CD4-positive, alpha-beta T cell treated with Interleukin-15 for 4 hours (primary cell): ENCODE measurements around the gene RNF26.

Source experiments
- DNase-seq: peaks from one replicate; pipeline ENCODE4 v3.0.0-alpha.2; 2020; ENCODE audit warnings: low spot score

RNF26 gene

DNA sequence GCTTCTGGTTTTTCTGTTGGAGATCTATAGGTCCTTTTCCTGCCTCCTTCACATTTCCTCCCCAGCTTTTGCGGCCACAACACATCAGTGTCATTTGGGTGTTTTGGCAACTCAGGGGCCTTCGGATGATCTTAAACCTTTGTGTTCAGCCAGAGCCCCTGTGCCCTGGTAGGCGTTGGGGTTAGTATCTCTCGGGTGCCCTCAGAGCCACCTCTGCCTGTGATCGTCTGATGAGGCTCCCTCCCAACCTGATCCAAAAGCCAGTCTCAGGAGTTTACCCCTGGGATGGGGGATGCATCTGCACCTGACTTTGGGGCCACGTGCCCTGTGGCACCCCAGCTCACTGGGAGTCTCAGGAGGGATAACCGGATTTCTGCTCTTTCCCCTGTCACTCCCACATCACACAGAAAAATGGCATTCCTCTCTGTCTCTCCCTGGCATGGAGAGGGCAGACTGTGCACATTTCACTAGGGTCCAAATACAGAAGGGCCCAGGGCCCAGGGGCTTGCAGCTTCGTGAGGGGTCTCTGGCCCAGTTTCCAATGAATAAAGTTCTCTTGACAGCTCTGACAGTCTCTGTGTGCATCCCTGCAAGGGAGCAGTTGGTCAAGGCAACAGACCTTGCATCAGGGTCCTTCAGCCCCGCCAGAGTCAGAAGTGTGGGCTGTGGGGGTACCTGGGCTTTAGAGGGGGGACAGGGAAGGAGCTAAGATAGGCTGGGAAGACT, 2.6 kb downstream of the RNF26 start:
- no peak for DNase-seq

DNA sequence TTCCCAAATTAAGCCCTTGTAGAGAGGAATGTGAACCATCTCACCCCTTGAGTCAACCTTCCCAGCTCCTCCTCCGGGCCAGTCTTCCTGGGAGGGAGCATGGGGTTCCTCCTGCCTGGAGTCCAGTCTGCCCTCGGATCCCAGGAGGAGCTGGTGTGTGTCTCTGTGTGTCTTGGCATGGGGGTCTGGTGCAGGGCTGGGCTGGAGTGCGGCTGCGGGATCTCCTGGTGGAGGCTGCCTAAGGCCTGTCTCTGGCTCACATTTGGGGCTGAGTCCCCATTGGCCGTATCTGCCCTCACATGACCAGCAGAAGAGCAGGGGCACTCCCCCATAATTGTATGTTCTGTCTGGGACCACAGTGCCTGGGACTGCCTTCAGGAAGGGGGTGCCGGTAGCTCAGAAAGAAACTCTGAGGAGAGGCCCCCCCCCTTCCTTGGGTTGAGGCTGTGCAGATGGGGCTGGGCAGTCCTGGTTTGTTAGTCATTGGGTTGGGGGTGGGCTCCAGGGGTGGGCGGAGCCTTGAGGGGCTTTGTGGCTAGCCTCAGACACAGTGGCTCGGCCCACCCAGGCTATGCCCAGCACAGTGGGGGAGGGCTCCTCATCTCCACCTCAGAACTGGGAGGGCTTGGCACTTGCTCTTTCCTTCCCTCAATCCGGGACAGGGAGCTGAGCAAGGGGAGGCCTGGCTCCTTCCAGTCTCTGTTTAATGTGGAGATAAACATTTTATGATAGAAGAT, 3.4 kb downstream of the RNF26 start:
- DNase-seq, result no peak

DNA sequence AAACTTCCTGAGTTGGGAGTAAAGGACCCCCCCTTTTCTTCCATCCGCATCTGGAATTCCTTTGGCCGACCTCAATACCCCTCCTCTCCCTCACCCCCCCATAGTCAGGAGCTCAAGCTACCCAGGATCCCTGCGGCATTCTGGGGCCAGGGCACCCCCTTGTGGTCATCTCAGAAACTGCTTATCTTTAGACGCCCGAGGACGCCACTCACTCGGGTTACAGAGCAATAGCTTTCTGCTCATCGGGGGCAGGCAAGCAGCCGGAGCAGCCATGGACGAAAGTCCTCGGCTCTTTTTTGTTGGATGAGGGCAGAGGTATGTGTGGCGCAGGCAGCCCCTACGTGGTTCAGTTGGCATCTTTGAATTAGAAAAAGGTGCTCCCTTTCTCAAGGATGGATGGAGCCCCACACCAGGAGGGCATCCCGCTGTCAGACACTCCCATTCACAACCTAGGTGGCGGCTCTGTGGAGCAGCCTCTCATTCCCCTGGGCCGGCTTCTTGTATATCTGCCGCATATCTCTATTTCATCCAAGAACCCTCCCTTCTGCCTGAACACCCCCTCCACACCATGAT, 4.1 kb downstream of the RNF26 start:
- DNase-seq, result peak; percentile 73

DNA sequence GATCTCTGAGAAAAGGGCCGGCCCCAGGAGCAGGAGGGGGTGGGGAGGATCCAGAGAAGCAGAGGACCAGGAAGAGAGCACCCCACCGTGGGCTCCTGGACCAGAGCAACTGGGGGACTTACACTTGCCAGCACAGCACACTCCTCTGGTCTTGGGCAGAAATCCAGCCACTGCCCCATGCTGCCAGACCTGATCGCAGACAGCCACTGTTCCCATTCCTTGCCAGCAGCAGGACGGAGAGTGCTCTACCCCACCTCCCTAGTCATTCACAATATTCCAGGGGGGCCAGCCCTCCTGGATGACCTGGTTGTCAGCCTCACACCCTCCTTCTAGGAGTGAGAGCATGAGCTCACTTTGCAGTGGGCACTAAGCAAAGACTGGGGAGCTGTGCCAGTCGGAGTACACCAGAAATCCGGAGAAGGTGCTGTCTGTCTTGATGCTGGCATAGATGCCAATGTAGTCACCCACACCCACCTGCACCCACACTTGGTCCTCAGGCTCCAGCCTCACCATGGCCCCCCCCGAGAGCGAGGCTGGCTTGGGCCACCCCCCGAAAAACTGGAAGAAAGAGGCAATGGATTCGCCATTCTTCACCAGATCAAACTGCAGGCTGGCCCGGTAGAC, 4.8 kb downstream of the RNF26 start:
- DNase-seq, result no peak

DNA sequence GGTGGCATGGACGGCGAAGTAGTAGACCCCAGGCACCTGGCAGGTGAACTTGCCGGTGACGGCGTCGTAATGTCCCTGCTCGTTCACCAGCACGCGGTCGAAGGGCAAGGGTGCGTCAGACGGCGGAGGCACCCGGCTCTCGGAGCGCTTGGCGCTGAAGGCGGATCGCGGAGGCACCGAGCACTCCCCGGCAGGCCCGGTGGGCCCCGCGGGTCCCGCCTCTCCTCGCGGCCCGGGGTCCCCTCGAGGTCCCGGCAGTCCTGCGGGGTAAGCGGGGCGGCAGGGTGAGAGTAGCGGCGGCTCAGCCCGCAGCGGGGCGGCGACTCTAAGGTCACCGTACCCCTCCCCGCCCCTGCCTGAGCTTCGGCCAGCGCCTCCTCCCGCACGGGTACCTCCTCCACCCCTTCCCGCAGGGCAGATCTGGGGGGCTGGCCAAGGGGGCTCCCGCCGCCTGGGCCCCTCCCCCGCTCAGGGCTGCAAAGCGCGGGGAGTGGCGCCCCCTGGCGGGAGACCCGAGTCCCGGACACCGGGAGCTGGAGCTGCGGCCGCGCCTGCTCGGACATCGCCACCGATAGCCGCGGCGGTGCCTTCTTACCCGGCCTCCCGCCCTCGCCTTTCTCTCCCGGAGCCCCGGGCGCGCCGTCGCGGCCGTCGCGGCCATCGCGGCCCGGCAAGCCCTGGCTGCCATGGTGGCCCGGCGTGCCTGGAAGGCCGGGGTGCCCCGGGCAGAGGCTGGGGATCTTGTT, 5.4 kb downstream of the RNF26 start:
- DNase-seq, result no peak

DNA sequence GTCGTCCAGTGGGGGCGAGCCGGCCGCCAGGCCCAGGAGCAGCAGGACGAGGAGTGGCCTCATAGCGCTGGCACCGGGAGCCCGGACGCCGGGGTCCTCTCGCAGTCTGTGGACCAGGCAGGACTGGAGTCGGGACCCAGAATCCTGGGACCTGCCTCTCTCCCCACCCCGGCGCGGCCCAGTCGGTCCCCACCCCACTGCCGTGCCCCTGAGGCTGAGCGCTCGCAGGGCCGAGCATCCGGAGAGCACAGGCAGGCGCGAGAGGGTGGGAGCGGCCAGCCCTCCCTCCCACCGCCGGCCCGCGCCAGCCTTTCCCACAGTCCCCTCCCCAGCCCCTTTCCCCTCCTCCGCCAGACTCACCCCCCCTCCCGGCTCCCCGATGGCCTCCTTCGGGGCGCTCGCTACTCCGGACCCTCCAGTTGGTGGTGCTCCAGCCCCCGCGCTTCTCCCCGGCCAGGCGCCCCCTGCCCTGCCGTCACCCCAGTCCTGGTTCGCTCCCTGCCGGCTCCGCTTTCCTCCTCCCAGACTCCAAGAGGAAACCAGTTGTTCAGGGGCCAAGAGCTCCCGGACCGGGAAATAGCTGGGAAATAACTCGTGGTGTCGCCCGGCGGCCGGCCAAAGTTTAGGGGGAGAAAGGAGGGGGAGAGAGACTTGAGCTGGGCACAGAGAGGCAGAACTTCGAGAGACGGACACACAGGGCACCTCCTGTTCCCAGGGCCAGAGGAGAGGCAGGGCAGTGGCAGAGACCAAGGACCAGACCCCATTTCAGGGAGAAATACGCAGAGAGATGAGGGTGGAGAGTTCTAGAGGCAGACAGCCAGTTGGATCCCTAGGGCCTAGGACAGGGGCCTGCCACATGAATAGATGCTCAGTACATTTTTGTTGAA, 6.3 kb downstream of the RNF26 start, which contains the start of gene C1QTNF5:
Gene C1QTNF5 (minus strand): TSS at position 549 of the 887 bp plus-strand sequence. CDS start 486 bp downstream, at position 63.
- DNase-seq, result no peak

DNA sequence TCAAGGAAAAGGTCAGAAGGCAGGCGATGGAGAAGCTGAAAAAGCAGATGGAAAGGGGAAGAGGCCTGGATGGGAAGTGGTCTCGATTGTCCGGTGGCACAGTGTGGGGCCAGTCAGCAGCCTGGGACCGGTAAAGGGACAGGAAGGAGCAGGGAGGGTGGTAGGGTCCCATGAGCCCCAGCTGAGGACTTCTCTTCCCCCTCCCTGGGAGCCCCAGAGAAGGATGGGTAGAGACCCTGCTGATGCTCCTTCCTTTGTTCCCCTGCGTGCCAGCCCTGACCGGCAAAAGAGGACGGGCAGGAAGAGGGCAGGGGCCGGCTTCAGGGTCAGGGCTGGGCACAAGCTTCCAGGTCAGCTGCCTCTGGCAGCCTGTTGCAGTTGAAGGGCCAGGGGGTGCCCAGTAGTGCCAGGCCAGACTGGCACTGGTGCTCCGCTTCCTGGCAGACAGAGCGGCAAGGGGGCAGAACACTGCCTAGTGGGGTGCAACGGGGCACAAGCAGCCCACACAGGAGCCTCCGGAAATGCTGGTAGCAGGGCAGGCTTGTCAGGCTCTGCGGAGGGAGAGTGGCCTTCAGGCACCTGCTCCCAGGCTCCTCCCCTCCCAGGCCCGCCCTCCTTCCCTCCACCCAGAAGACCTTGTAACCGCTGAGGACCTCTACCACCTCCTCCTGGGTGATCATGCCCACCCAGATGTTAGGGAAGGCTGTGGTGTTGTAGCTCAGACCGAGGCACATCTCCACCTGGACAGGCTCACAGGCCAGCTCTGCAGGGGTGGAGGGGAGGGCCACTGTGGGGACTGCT, 7.1 kb downstream of the RNF26 start:
- no peak for DNase-seq

DNA sequence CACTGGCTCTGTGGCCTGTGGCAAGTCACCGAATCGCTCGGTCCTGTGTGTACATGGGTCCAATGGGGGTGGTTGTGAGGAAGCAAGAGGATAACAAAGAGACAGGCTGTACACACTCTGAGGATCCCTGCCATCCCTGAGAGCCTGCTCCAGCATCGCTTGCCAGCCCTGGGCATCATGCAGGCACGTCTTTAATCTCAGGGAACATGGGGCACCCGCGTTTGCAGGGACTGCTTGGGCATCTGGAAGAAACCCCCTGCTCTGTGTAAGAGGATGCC, 7.6 kb downstream of the RNF26 start:
- DNase-seq, result no peak

DNA sequence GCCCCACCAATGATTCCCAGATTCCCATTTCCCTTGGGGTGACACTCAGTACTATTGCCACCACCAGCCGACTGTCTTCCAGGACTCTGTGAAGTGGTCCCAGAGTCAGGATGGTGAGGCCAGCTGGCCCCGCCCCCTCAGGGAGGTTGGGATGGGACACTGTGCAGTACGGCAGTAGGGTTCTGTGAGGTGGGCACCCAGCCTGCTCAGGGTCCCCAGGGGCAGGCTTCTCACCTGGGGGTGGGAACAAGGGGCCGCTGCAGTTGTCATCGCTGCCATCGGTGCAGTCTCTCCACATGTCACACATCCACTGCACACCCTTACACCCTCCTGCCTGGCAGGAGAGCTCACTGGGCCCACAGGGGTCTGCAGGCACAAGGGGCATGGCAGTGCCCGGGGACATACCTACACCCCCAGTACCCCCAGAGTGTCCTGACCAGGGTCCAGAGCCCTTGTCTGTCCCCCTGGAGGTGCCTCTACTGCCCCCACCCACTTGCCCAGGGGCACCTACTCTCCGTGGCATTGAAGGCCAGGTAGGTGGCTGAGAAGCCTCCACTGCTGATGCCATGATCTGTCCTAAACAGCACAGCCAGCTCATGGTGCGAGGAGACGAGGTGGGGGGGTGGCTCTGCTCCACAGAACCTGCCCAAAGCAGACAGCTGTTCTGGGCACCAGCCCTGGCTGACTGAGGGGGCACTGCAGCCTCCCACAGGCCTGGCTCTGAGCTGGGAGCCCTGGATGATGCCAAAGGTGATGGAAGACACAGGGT, 8.2 kb downstream of the RNF26 start:
- no peak for DNase-seq

DNA sequence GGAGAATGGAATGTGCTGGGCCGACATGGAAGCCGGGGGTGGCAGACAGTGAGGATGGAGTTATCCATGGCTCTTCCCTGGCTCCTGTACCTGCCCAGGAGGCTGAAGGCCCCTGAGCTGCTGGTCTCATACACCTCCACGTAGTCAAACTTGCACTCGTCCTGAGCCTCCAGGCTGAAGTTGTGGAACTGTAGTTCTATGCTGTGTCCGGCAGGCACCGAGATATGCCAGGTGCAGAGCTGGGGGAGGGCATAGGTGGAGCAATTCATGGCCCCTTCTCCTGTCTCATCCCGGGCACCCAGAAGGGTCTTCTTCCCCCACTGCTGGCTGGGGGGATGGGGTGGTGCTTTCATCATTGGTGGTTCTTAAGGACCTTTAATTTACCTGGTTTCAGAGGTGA, 9.4 kb downstream of the RNF26 start:
- no peak for DNase-seq

DNA sequence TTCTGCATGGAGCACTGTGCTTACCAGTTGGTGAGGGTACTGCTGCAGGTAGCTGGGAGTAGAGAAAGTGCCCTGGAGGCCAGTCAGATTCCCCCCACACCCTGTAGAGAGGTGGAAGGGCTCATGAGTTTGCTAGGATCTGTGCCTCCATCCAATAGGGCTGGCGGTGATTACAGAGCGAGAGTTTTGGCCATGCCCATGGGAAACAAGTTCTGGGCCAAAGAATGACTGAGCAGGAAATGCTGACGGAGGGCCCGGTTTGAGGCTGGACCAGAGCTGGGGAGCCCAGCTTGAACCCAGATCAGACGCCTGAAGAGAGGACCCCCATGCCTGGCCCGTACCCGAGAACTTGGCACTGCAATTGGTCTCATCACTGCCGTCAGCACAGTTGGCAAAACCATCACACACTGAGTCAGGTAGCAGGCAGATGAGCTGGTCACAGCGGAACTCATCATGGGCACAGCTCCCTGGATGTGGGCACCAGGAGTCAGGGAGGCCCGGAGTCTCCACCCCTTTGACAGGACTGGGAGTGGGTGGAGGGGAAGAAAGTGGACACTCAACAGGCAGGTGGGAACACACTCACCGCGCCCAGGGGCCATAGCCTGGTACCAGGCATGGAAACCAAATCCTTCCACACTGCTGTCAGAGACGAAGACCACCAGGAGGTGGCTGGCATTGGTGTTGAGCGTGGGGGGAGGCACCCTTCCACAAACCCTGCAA, 10.1 kb downstream of the RNF26 start:
- no peak for DNase-seq

DNA sequence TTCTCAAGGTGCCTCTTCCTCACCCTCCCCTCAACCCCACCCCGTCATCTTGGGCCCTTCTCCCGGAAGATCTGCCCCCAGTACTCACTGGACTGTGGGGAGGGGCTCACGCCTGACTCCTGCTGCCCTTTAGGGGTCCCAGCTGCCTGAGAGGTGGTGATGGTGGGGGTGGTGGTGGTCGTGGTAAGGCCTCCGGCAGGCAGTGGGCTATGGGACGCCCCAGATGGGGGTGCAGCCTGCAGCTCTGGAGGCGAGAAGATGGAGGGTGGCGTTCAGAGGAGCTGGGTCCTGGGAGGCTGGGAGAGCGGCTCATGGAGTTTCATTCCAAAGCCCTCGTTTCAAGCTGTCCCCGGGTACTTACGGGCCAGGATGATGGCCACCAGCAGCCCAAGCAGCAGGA, 11.4 kb downstream of the RNF26 start:
- no peak for DNase-seq

DNA sequence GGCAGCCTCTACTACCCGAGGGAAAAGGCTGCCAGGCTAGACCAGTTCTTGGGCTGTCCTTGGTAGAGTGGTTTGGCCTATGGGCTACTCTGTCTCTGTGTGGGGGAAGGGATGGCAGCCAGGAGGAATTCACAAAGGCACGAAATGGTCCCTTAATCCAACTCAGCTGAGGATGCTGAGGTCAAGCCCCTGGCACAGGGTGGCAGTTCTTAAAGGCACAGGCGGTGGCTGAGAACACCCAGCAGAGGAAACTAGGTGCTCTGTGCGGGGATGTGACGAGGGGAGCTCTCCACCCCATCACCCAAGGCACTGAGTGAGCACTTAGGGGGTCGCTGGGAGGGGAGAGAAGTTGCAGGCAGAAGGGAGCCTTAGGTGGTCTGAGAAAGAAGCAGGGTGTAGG, 12.3 kb downstream of the RNF26 start, which contains the start of gene MFRP:
Gene MFRP (minus strand): TSS at position 101 of the 400 bp plus-strand sequence. CDS start 192 bp downstream, outside the sequence.
- DNase-seq, result no peak

DNA sequence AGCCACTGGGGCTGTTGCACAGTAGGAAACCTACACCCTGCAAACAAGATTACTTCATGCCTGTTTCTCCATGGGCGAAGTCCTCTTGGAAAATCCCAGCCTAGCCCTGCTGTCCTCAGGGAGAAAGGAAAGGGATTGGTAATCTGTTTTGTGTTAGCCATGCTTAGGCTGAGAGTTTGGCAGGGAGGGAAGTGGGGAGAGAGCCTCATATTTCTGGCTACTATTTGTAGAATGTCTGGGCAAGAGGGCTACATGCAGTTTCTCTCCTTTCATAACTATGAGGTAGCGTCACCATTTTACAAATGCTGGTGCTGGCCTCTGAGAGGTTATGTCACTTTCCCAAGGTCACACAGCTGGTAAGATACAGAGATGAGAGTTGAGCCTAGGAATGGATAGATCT, 12.9 kb downstream of the RNF26 start:
- DNase-seq, result no peak

DNA sequence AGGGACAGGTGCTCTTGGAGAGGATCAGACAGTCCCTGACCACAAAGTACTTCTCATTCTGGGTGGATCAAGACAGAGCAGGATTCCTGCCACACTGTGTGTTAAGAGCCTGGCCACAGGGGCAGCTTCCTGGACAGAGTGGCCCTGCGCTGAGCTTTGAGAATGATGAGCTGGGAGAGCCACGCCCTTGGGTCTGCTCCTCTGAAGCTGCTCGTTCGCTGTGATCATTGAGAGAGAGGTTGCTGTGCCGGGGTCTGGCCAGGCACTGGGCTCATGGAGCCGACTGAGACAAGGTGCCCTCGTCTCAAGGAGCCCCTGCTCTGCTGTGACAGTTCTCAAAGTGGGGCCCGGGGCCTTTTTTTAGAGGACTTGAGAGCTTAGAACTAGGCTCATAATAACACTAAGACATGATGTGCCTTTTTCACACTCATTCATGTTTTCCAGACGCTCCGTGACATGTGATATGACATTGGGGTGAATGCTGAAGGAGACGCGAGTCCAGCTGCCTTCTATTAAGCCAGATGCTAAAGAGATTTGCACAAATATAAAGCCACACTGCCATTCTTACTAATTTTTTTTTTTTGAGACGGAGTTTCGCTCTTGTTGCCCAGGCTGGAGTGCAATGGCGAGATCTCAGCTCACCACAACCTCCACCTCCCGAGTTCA, 13.7 kb downstream of the RNF26 start:
- no peak for DNase-seq

DNA sequence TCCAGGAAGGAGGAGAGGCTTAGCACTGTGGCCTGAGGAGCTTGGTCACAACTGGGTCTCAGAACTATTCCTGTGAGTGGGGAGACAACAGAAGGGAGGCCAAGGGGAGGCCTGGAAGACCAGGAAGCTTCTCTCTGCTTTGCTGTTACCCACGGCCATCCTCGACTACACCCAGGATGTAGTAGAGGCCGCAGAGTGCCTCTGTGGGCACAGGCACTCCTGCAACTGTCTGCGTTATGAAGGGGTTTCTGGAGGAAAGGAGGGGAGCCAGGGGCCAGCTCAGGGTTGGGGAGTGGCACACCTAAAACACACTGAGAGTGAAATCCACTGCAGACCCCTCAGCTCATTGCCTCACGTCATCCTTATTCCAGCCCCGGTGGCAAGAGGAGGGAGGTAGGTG, 16.0 kb downstream of the RNF26 start:
- DNase-seq, result no peak

DNA sequence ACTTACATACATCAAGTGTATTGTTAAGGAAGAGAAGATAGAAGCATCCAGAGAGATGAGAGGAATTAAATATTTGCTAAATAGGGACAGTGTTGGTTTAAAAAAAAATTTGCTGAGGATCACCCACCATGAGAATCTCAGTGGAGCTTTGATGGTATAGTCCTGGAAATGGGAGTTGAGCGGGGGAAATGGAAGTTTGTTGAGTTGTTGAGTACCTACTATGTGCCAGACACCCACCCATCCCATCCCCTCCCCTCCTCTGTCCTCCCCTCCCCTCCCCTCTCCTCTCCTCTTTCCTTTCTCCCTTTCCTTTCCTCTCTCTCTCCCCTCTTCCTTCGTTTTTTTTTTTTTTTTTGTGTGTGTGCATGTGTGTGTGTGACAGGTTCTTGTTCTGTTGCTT, 16.9 kb downstream of the RNF26 start:
- no peak for DNase-seq

DNA sequence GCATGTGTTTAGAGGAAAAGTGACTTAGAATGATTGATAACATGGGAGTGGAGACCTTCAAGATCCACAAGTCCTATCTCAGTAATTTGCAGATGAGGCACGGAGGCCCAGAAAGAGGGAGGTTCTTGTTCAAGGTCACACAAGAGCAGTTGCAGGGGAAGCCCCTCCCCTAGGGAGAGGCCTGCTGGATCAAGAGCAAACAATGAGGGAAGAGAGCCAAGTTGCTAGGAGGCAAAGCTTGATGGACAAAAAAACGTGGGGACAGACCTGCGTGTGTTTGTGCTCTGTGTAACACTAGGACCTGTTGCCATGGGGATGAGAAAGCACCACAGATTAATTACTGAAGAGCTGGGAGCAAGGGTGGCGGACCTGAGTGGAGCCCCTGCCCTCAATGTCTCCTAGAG, 18.5 kb downstream of the RNF26 start:
- DNase-seq, result no peak
